Sigmoid colon (tissue), 7 donors: Measurements from ENCODE around the gene NUDT4. TPM values are rescaled to one million over a fixed set of nuclear protein-coding genes. Genes with fewer than 3 reads are reported as not detected.
"Not testable (repeated sequence)": the region's sequence is repeated elsewhere in the genome, so short reads cannot be mapped to it uniquely, and the experiment has no call there.

Experiments used
- DNase-seq: peaks from one replicate; pipeline ENCODE4 v3.0.0-alpha.2; 2019
- H3K27ac ChIP-seq, 4 donors: fragments of 200-600 bp; sonication (generic); one replicate each; pipeline ENCODE4 v1.5.1; 2016 to 2019; ENCODE audit warnings: mild to moderate bottlenecking in 1 of 4
- H3K27me3 ChIP-seq, 3 donors: fragments of 200-600 bp; sonication (generic); one replicate each; pipeline ENCODE4 v1.5.1; 2019; ENCODE audit warnings: mild to moderate bottlenecking in 1 of 3
- H3K36me3 ChIP-seq, 4 donors: fragments of 200-600 bp; sonication (generic); one replicate each; pipeline ENCODE4 v1.5.1; 2016 to 2019
- H3K4me1 ChIP-seq, 4 donors: fragments of 200-600 bp; sonication (generic); one replicate each; pipeline ENCODE4 v1.5.1; 2017 to 2019
- H3K4me3 ChIP-seq, 4 donors: fragments of 200-600 bp; sonication (generic); one replicate each; pipeline ENCODE4 v1.5.1; 2017 to 2019; ENCODE audit warnings: mild to moderate bottlenecking in 2 of 4, moderate library complexity in 1 of 4
- H3K9me3 ChIP-seq, 4 donors: fragments of 200-600 bp in 3 of 4; sonication (generic) in 3 of 4; one replicate each; pipeline versions ENCODE4 v1.5.1 to v1.6.1; 2013 to 2019
- CTCF ChIP-seq, 4 experiments: fragments of 450-650 bp in 3 of 4; fragments of 200-600 bp in 1 of 4; IDR thresholded peaks; one replicate each; pipeline ENCODE4 v1.5.1; 2016 to 2019; ENCODE audit warnings: antibody characterized with exemption in 4 of 4, mild to moderate bottlenecking in 3 of 4, moderate library complexity in 2 of 4
- EP300 ChIP-seq, 4 donors: sonication (generic); formaldehyde crosslinking; IDR thresholded peaks; one replicate each; pipeline ENCODE4 v1.6.1; 2017; ENCODE audit warnings: antibody characterized with exemption in 4 of 4
- POLR2A ChIP-seq, 2 donors: fragments of 450-650 bp; IDR thresholded peaks; one replicate each; pipeline ENCODE4 v1.6.1; 2016; ENCODE audit warnings: antibody characterized with exemption in 2 of 2, mild to moderate bottlenecking in 2 of 2, moderate library complexity in 2 of 2
- POLR2AphosphoS5 ChIP-seq, 4 donors: sonication (generic); formaldehyde crosslinking; IDR thresholded peaks; one replicate each; pipeline ENCODE4 v1.6.1; 2017; ENCODE audit warnings: antibody characterized with exemption in 4 of 4
- WGBS, 2 donors: extraction: QIAGEN DNeasy Blood & Tissue Kit; methylation state at CpG; one replicate each; pipeline ENCODE4 v1.1.7; 2013; 5-methylcytosine and 5-hydroxymethylcytosine counted together
- intact Hi-C: fragments of 100-400 bp; cut with DNase I; formaldehyde crosslinking; loops from one replicate; pipeline ENCODE4 v1.15.1; 2023
- polyA plus RNA-seq, 3 donors: library from polyadenylated mRNA; stranded (reverse); fragments of 200-250 nt; gene quantifications; one replicate each; pipeline ENCODE4 v1.2.3, GENCODE V29; 2013
- total RNA-seq, 4 donors: library from RNA; depleted of rRNA; stranded (reverse); fragments of >200 nt; gene quantifications; one replicate each; pipeline ENCODE4 v1.1.0, GENCODE V29; 2016
- donor health status: healthy with polysubstance abuse.
- donor health status: Bipolar disorder and iron deficiency.
- donor health status: healthy.

The NUDT4 gene
- total and polyA plus RNA-seq, 7 donors = 45.7 to 83.7 (median 48.5) TPM

DNA sequence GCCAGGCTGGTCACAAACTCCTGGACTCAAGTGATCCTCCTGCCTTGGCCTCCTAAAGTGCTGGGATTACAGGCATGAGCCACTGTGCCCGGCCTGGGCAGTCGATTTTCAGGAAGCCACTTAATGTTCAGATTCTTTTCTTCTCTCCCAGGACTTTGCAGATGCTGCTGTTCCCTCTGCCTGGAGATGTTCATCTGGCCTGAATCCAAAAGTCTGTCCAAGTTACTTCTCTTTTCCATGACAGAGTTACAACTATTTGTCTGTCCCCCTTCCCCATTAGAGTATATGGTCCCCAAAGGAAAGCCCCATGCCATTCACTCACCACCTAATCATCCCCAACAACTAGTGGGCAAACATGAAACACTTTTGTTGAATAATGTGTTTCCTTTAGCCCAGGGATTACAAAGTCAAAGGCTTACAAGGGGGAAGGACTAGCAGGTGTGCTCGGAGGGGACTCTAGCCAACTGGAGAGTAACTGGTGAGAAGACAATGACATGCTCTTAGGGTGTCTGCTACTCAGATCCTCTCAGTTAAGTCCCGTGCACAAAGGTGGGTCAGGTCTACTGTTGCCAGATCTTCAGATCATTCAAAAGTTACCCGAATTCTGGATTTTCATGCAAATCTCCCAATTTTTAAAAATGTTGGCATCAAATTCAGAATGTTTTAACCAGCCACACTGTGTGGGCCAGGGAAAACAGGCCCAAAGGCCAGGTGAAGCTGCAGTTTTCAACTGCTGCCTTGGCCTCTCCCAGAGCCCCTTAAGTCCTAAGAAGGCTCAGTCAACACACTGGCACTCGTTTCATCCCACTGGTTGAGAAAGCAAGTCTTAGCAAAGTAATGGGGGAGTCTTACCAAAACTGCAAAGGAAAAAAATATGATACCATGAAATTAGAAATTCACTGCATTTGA is 29.6 kb downstream of the NUDT4 start:
- H3K27ac ChIP-seq = no peak overlapping the region

DNA sequence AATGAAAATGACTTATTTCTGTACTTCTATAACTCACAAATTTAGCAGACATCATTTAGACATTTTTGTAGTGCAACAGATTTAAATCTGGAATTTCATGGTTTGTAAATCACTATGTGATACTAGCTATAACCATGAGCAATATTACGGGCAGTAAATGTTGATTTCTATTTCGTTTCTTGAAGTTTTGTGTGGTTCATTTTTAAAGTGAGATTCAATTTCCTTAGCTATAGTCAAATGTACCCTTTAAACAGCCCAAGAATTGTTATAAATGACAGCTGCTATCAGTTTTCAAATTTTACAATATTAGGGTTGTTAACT is 30.2 kb downstream of the NUDT4 start:
- no peaks in the 10 kb centered on the region for H3K4me1 ChIP-seq
- 84 to 91% methylated on average over 2 of the region's 2 CpGs for WGBS, 2 donors

More for the DNA sequence above, 29.6 kb downstream of the NUDT4 start:
- TF ChIP-seq POLR2AphosphoS5 (IDR thresholded peaks at IDR 0.05) = no peak
- no peaks in the 10 kb centered on the region for H3K27me3 ChIP-seq
- DNase-seq = no peak
- H3K4me1 ChIP-seq = no peaks in the 10 kb centered on the region
- H3K4me3 ChIP-seq = no peak overlapping the region
- peaks cover 0 to 20% (median 2%) of the 10 kb centered on the region in 4 donors for H3K36me3 ChIP-seq
- H3K9me3 ChIP-seq = no peaks in the 10 kb centered on the region
- 89 to 90% methylated on average over 6 of the region's 6 CpGs for WGBS, 2 donors
- intact Hi-C loops = no loop called here

DNA sequence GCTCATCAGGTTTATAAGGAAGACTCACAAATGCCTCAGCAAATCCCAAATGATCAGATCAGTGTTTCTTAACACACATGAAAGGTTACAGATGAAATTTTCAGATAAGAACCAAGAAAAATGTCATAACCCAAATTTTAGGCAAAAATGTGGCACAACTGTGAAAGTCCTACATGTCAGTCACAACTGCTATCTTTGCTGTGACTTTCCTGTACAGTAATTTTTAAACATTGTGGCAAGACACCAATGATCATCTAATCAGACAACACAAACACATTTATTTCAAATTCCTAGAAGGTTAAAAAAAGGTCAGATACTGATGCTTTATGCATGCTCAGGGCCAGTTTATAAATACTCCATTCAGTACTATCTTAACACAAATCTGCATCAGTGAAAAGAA is 31.1 kb downstream of the NUDT4 start:
- DNase-seq = no peak
- Histone ChIP-seq H3K4me1 (peaks cover 0 to 6% (median 0%) of the 10 kb centered on the region in 4 donors), H3K27ac (no peak overlapping the region), H3K36me3 (peaks cover 0 to 20% (median 1%) of the 10 kb centered on the region in 4 donors), H3K4me3 (no peak overlapping the region), H3K9me3 (no peaks in the 10 kb centered on the region), H3K27me3 (no peaks in the 10 kb centered on the region)
- intact Hi-C loops = no loop called here
- no peak for TF ChIP-seq CTCF (IDR thresholded peaks at IDR 0.05)
- TF ChIP-seq POLR2AphosphoS5 (IDR thresholded peaks at IDR 0.05) = no peak
- no peak for TF ChIP-seq POLR2A (IDR thresholded peaks at IDR 0.05)
- no peak for TF ChIP-seq EP300 (IDR thresholded peaks at IDR 0.05)

More for the DNA sequence above, 30.2 kb downstream of the NUDT4 start:
- Histone ChIP-seq H3K9me3 (no peaks in the 10 kb centered on the region), H3K27ac (no peak overlapping the region), H3K27me3 (no peaks in the 10 kb centered on the region), H3K36me3 (peaks cover 0 to 20% (median 1%) of the 10 kb centered on the region in 4 donors), H3K4me3 (no peak overlapping the region)
- DNase-seq = no peak
- intact Hi-C loops = no loop called here
- TF ChIP-seq POLR2A (IDR thresholded peaks at IDR 0.05) (no peak), CTCF (IDR thresholded peaks at IDR 0.05) (no peak)

GRCh38 chr12:93409343-93410187 is 31.8 kb downstream of the NUDT4 start:
- H3K27ac ChIP-seq, DNase-seq, intact Hi-C loops, H3K27me3 ChIP-seq, H3K9me3 ChIP-seq, H3K4me3 ChIP-seq, H3K4me1 ChIP-seq: not testable (repeated sequence)
- WGBS, 2 donors = 58 to 73% methylated on average over 4 of the region's 4 CpGs
- H3K36me3 ChIP-seq = peaks cover 0 to 20% (median 1%) of the 10 kb centered on the region in 4 donors

DNA sequence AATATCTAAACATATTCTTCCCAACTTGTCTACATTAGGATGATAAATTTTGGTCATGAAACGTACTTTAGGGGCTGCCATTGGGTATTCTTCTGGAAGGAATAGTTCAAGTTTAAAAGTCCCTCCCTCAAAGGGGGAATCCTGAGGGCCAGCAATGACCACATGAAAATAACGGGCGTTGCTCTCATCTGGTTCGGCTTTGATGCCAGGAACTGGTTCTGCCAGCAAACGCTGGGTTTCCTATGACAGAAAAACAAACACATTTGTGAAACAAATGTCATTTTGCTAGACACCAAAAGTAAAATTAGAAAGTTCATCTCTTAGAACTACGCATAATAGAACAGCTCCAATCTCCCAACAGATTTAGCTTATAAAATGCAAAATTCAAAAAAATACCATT is 33.3 kb downstream of the NUDT4 start:
- DNase-seq, intact Hi-C loops, H3K27me3 ChIP-seq, H3K4me3 ChIP-seq, H3K9me3 ChIP-seq, H3K27ac ChIP-seq: not testable (repeated sequence)
- Histone ChIP-seq H3K4me1 (peaks cover 0 to 21% (median 9%) of the 10 kb centered on the region in 4 donors), H3K36me3 (peaks cover 0 to 20% (median 1%) of the 10 kb centered on the region in 4 donors)
- 65 to 74% methylated on average over 6 of the region's 6 CpGs for WGBS, 2 donors

DNA sequence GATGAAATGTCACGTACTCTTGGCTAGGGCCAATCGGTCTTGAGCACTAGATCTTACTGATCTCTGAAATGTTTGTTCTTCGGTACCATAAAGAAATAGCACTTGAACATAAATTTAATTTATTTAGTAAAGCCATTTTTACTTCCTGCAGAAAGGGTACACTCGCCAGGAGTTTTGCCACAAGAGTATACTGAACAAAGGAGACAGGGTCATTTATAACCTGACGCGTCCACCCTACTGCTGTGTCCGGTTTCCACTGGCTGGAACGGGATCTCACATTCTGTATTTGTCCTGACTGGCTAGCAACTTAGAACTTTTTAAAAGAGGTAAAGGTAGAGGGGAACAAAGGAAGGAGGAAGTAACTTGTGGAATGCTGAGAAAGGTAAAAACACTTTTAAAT is 34.7 kb downstream of the NUDT4 start:
- WGBS, 2 donors = 90 to 91% methylated on average over 8 of the region's 8 CpGs
- DNase-seq, H3K4me3 ChIP-seq, H3K9me3 ChIP-seq, intact Hi-C loops, H3K27ac ChIP-seq, H3K27me3 ChIP-seq: not testable (repeated sequence)
- peaks cover 0 to 27% (median 16%) of the 10 kb centered on the region in 4 donors for H3K4me1 ChIP-seq
- H3K36me3 ChIP-seq = peaks cover 0 to 20% (median 1%) of the 10 kb centered on the region in 4 donors
